ENCODE data around the gene AP4S1.
"Not testable (repeated sequence)": the region's sequence is repeated elsewhere in the genome, so short reads cannot be mapped to it uniquely, and the experiment has no call there.

Gene AP4S1, protein sequence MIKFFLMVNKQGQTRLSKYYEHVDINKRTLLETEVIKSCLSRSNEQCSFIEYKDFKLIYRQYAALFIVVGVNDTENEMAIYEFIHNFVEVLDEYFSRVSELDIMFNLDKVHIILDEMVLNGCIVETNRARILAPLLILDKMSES

DNA sequence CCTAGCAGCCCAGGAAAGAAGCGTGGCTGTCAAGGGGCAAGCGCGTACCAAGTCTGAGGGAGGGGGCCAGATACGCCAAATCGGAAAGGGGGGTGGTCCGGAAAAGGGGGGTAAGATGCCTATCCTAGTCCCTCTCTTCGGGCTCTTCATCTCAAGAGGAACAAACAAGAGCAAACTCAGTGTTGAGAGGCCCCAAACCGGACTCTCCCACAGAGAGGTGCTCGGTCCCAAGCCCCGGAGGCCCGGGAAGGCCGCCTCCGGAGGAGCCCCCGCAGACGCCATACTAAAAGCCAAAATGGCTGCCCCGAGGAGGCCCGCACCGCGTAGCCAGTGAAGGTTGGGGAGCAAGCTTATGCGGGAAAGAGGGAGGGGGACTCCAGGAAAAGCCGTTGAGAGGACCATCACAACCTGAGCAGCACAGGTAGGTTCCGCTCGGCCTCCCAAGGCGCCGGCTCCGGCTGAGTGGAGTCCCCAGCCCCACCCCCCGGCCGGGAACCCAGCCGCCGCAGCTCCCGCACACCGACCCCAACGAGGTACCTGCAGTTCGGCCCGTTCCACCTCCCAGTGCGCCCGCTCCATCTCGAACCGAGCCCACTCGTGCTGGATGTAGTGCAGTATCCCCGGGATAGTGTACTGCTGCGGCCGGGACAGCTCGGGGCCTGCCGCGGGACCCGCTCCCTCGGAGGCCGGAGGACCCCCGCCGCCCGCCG, at the start of gene AP4S1:
TSS of gene AP4S1 (plus strand) at position 283 of the 710 bp plus-strand sequence. CDS start 40,548 bp downstream, outside the sequence.
- peak; percentile 47 for DNase-seq

DNA sequence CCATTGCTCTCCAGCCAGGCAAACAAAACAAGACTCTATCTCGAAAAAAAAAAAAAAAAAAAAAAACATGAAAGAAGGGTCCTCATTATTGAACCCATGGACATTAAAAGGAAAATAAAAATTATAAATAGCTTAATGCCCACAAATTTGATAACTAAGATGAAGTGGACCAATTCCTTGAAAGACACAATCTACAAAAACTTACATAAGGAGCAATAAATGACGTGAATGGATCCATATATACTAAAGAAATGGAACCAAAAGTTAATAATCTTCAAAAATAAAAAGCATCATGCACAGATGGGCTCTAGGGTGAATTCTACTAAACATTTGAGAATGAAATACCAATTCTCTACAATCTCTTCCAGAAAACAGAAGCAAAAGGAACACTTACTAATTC, 47.7 kb upstream of the AP4S1 start:
- no peak for DNase-seq

- DNase-seq = peak; percentile 45
These were observed 45.2 kb upstream of the AP4S1 start for GRCh38 chr14:30980106-30980704.

DNA sequence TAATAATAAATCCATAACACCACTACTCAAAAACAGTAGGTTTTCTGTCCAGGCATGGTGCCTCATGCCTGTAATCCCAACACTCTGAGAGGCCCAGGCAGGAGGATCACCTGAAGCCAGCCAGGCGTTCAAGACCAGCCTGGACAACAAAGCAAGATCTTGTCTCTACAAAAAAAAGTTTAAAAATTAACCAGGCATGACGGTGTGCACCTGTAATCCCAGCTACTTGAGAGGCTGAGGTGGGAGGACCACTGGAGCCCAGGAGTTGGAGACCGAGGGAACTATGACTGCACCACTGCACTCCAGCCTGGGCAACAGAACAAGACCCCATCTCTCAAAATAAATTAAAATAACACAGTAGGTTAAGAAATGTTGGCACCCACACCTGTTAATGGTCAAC, 44.5 kb upstream of the AP4S1 start:
- no peak for DNase-seq

- DNase-seq = no peak
These were observed 42.9 kb upstream of the AP4S1 start for GRCh38 chr14:30982533-30982932.

- DNase-seq = no peak
These were observed 41.6 kb upstream of the AP4S1 start for GRCh38 chr14:30983858-30984257.

- no peak for DNase-seq
These were observed 39.7 kb upstream of the AP4S1 start for GRCh38 chr14:30985796-30986195.

- DNase-seq = no peak
These were observed 36.9 kb upstream of the AP4S1 start for GRCh38 chr14:30988509-30988908.

GRCh38 chr14:30990770-30991169, 34.7 kb upstream of the AP4S1 start:
- no peak for DNase-seq

- no peak for DNase-seq
These were observed 34.0 kb upstream of the AP4S1 start for GRCh38 chr14:30991408-30991807.

DNA sequence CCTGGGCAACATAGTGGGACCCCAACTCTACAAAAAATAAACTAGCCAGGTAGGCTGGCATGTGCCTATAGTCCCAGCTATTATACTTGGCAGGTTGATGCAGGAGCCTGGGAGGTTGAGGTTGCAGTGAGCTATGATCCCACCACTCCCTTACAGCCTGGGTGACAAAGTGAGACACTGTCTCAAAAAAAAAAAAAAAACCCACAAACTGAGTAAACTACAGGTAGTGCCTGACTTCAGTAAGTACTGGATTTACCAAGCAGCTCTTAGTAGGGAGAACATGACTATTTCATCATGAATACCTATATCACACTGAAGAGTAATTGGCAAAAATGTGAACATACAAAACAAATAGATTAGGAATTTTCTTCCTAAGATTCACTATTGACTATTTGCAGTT, 32.4 kb upstream of the AP4S1 start:
- DNase-seq = no peak

DNA sequence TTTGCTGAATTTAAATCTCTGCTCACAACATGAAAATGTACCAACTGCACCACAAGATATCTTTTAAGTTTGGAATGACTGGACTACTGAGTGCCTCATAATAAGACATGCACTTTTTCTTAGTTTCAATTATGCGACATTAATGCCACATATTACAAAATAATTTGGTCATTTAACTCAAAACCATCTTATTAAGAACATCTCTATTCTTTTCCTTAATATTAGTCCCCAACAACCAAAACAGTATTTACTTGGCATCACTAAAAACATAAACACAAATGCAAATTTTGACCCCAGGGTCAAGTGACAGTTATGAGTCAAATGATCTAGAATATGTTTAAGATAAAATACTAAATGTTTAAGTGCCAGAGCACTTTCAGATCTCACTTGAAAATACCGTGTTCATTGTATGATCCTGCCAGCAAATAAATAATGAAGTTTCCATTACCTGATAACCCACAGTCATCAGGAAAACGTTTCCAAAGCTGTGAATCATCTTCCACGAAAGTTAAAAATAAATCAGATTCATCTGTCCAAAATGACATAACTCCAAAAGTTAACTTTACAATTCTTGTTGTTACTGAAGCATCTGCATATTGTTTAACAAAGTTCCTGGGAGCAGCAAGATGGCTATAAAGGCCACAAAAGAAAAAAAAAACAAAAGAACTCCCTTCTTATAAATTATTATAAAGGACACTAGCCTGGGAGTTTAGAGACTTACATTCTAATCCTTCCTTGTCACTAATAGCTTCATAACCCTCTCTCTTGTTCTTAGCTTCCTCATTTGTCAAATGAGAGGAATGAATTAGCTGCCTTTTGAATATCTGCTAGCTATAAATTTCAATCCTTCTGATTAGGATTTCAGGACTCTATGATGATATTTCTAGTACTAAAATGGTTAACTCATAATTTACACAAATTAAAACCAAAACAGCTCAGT, 30.5 kb upstream of the AP4S1 start:
- no peak for DNase-seq

DNA sequence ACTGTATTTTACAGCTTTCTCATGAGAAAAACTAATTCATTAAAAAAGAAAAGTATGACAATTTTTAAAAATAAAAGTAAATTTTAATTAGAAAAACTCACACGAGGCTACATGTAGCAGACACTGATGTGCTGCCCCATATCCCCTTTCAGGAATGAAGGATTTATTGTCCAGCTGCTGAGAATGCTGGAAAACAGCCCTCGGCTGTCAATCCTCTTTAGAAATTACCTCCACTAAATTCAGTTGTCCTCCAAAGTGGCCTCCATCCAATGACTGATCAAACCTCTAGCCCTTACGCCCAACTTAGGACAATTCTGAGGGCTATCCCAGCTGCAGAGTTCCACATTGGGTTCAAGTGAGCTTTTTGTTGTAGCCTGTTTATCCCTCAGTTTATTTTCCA, 29.8 kb upstream of the AP4S1 start:
- no peak for DNase-seq

DNA sequence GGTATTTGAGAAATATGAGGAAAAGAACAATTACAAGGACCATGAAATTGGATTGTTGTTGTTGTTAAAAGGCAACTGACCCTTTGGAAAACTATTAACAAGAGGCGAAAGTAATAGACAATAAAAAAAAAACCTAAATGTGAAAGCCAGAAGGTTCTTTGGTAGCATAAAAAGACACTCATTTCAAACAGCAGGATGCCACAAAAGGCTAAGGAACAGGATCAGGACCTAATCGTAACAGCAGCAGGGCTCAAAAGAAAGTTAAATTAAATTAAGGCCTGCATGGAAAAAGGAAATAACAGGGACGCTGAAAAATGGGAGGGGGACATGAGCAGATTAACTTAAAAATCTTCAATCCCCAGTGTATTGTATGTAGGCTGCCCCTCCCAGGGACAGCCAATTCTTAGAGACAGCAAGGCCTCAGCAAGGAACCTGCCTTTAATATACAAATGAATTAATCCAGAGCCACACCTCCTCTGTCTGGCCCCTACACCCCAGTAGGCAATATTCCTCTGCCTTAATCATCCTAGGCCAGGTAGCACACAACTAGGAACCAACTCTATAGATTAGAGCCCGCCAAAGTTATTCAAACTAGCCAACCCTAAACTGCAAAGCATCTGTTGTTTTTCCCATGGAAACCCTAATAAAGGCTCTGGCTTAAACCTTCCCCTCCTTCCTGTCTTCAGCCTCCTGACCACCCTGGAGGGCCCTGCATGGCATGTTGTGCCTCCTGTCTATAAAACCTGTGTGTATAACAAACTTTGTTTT, 28.4 kb upstream of the AP4S1 start:
- no peak for DNase-seq

DNA sequence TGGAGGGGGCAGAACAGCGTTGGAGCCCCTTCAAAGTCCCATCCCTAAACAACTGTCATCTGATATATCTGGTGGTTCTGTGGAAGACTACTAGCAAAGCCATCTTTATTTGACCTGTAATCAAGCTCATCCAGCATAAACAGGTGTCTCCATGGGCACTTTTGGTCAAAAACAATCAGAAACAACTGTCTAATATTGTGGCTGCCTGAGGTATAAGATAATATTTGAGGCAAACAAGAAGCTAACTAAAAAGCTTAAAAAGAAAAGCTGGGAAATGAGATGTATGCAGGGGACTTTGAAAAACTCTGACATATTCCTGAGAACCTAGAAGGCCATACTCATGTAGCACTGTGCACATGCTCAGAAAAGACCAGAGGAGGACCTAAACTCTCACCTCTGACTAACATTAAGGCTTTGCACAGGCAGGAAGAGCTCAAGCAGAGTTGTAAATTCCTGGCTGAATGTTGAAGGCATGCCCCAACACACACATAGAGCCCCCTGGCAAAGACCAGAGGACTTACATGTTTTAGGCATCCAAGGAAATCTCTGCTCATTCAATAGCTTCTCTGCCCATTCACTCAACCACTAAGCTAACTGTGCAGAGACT, 27.2 kb upstream of the AP4S1 start:
- no peak for DNase-seq

DNA sequence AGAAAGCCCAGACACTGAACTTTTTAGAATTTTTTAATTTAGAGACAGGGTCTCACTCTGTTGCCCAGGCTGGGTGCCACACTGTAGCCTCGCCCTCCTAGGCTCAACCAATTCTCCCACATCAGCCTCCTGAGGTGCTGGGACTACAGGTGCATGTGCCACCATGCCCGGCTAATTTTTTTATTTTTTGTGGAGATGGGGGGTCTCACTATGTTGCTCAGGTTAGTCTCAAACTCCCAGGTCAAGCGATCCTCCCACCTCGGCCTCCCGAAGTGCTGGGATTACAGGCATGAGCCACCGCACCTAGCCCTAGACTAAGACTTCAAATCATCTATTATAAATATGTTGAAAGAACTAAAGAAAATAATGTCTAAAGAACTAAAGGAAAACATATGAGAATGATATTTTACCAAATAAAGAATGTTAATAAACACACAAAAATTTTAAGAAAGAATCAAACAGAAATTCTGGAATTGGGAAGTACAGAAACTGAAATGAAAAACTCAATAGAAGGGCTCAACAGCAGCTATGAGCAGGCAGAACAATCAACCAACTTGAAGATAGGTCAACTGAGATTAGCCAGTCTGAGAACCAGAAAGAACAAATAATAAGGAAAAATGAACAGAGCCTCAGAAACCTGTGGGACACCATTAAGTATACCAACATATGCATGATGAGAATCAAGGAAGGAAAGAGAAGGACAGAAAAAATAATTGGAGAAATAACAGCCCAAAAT, 26.2 kb upstream of the AP4S1 start:
- no peak for DNase-seq

DNA sequence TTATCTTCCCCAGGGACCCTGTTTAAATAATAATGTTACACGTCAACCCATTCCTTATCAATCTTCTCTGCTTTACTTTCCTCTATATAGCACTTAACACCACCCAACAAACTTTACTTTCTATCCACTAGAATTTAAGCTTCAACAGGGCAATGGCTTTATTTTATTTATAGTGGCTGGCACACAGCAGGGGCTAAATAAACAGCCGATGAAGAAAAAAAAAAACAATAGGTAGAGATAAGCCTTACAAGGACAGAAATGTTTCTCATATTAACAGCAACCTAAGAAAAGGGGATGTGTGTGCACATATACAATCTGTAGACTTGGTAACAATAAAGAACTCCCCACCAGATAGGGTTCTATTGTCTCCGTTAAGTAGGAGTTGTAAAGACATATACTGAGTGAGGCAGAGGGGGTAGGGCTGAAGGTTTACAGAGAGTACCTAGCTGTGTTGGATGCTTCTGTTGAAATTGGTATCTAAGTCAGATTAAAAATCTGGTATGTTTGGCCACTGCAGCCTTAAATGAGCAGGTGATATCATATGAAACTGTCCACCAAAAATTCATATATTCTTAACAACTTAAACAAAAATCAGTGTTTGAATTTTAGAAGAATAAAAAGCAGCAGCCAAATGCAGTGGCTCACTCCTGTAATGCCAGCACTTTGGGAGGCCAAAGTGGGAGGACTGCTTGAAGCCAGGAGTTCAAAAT, 24.7 kb upstream of the AP4S1 start:
- DNase-seq = no peak

DNA sequence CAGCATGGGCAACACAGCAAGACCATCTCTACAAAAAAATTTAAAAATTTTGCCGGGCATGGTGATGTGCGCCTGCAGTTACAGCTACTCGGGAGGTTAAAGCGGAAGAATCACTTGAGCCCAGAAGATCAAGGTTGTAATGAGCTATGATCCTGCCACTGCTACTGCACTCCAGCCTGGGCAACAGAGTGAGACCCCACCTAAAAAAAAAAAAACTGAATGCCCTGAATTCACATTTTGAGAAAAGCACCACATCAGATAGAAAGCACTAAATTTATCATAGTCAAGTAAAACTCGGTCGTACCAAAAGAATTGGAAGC, 24.1 kb upstream of the AP4S1 start:
- DNase-seq = no peak

DNA sequence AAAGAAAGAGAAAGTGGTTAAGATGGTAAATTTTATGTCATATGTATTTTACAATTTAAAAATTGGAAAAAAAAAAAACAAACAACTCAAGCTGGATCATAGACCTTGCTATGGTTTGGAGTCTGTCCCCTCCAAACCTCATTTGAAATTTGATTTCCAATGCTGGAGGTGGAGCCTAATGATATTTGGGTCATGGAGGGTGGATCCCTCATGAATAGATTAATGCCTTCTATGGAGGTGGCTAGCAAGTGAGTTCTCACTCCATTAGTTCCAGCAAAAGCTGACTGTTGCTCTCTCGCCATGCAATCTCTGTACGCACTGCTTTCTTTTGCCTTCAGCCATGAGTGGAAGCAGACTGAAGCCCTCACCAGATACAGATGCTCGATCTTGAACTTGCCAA, 22.2 kb upstream of the AP4S1 start:
- DNase-seq = no peak

DNA sequence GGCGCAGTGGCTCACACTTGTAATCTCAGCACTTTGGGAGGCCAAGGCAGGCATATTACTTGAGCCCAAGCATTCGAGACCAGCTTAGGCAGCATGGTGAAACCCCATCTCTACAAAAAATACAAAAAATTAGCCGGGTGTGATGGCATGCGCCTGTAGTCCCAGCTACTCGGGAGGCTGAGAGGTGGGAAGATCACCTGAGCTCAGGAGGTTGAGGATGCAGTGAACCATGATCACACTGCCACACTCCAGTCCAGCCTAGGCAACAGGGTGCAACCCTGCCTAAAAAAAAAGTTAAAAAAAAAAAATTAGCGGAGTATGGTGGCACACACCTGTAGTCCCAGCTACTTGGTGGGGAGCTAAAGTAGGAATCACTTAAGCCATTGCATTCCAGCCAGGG, 21.4 kb upstream of the AP4S1 start:
- not testable (repeated sequence) for DNase-seq

DNA sequence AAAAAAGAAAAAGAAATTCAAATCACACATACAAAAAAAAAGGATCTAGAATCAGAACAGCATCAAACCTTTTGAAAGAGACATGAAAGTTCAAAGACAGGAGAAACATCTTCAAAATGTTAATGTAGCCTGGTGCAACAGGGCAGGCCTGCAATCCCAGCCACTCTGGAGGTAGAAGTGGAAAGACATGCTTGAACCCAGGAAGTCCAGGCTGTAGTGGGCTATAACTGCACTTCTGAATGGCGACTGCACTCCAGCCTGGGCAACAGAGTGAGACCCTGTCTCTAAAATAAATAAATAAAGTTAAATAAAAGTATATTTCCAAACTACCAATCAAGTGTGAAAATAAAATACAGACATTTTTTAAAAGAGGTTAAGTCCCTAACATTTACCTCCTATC, 18.7 kb upstream of the AP4S1 start:
- DNase-seq = no peak

All from CD4-positive, alpha-beta T cell treated with Interleukin-6 for 4 hours (primary cell).